Epithelial cell of esophagus (primary cell): ENCODE results near the gene TSC22D4.
A peak's percentile ranks its signal among the peaks of the same experiment; 100 is the strongest.
"Not testable (repeated sequence)": the region's sequence is repeated elsewhere in the genome, so short reads cannot be mapped to it uniquely, and the experiment has no call there.

Experiments
- DNase-seq: peaks from one replicate; pipeline ENCODE4 v3.0.0; 2010; ENCODE audit warnings: low read depth
- H3K4me3 ChIP-seq: 2 replicates; pipeline ENCODE4 v1.5.1; 2011; ENCODE audit warnings: mild to moderate bottlenecking, low read length, control low read depth
- CTCF ChIP-seq: IDR thresholded peaks from 2 replicates; pipeline ENCODE4 v1.5.1; 2011; ENCODE audit warnings: low read depth, mild to moderate bottlenecking, low read length, control low read depth, inconsistent platforms; ENCODE audit not compliant: insufficient read depth; ENCODE audit errors: missing control alignments

The TSC22D4 gene

GRCh38 chr7:100478958-100479660 lies at the start of gene TSC22D4:
Gene TSC22D4, minus strand, starts transcription at chr7:100479214. Its CDS starts 1,176 bp downstream, at chr7:100478038.
- TF ChIP-seq CTCF, result no peak
- H3K4me3 ChIP-seq, result peak within 1 kb of the TSS; percentile 94
- peak; percentile 91 for DNase-seq

GRCh38 chr7:100528108-100528866 lies 49.3 kb upstream of the TSC22D4 start:
- H3K4me3 ChIP-seq, DNase-seq: not testable (repeated sequence)

GRCh38 chr7:100523192-100523591 lies 44.2 kb upstream of the TSC22D4 start:
- not testable (repeated sequence) for DNase-seq, H3K4me3 ChIP-seq

GRCh38 chr7:100521909-100522593 lies 43.0 kb upstream of the TSC22D4 start:
- not testable (repeated sequence) for DNase-seq

GRCh38 chr7:100521076-100521475 lies 42.1 kb upstream of the TSC22D4 start:
- no peak for TF ChIP-seq CTCF
- no peak overlapping the region for H3K4me3 ChIP-seq
- no peak for DNase-seq

More at GRCh38 chr7:100521909-100522593, 43.0 kb upstream of the TSC22D4 start:
- not testable (repeated sequence) for H3K4me3 ChIP-seq

- no peak overlapping the region for H3K4me3 ChIP-seq
- TF ChIP-seq CTCF, result no peak
- DNase-seq, result no peak
Measured at GRCh38 chr7:100520138-100520537, 41.1 kb upstream of the TSC22D4 start.

GRCh38 chr7:100519580-100519979 lies 40.6 kb upstream of the TSC22D4 start:
- DNase-seq, result no peak
- TF ChIP-seq CTCF, result no peak
- no peak overlapping the region for H3K4me3 ChIP-seq

GRCh38 chr7:100517305-100517704 lies 38.3 kb upstream of the TSC22D4 start:
- DNase-seq, result no peak
- no peak for TF ChIP-seq CTCF
- no peak overlapping the region for H3K4me3 ChIP-seq
